Activated CD8-positive, alpha-beta memory T cell treated with anti-CD3 and anti-CD28 coated beads, Interleukin-2, amount 10 ng/mL, durations not matched to agents 7 days and 5 days (primary cell): Measurements from ENCODE around the gene S100A12. TPM values are rescaled to one million over a fixed set of nuclear protein-coding genes. Genes with fewer than 3 reads are reported as not detected.

Experiments
- ATAC-seq: fragments of 150-1000 bp; cut with Tn5 transposase; one replicate; pipeline ENCODE4 v1.10.0; 2021; ENCODE audit warnings: moderate library complexity
- CTCF ChIA-PET: fragments of 350-600 bp; sonication (Branson Sonifier 250); formaldehyde crosslinking; loops from one replicate; lab custom pipeline; 2021; ENCODE audit warnings: antibody characterized with exemption; lab: Charles Lee
- DNase-seq: peaks from one replicate; pipeline ENCODE4 v3.0.0-alpha.2; 2020
- H3K27ac Mint-ChIP-seq: one replicate; pipeline ENCODE4 v1.8.0; 2021; ENCODE audit warnings: mild to moderate bottlenecking, mixed read lengths
- H3K27me3 Mint-ChIP-seq: one replicate; pipeline ENCODE4 v1.8.0; 2021; ENCODE audit warnings: mixed read lengths
- H3K36me3 Mint-ChIP-seq: one replicate; pipeline ENCODE4 v1.8.0; 2021; ENCODE audit warnings: mild to moderate bottlenecking, mixed read lengths
- H3K4me1 Mint-ChIP-seq: one replicate; pipeline ENCODE4 v1.8.0; 2021; ENCODE audit warnings: mixed read lengths
- H3K4me3 Mint-ChIP-seq: one replicate; pipeline ENCODE4 v1.8.0; 2021; ENCODE audit warnings: mild to moderate bottlenecking, moderate library complexity, mixed read lengths
- H3K9me3 Mint-ChIP-seq: one replicate; pipeline ENCODE4 v1.8.0; 2022; ENCODE audit warnings: low read depth, mixed read lengths
- total RNA-seq, 2 experiments: library from RNA; stranded (reverse); gene quantifications; one replicate each; pipeline ENCODE4 v1.2.3, GENCODE V29; 2021

S100A12 gene
- total RNA-seq, 2 experiments from 2014 or later, result not detected

DNA sequence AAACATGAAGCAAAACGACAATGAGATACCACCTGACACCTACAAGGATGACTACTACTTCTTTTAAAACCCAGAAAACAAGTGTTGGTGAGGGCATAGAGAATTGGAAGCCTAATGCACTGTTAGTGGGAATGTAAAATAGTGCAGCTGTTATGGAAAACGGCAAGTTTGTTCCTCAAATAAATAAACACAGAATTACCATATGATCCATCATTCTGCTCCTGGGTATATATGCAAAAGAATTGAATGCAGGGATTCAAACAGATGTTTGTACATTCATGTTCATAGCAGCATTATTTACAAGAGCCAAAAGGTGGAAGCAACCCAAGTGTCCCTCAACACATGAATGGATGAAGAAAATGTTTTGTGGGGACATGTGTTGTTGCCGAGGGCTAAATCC, 16.8 kb upstream of the S100A12 start:
- Mint-ChIP-seq H3K4me1 (no peaks in the 10 kb centered on the region), H3K27ac (no peak overlapping the region), H3K36me3 (no peaks in the 10 kb centered on the region), H3K4me3 (no peak overlapping the region), H3K27me3 (peaks cover 12% of the 10 kb centered on the region), H3K9me3 (no peaks in the 10 kb centered on the region)
- DNase-seq (no peak), ATAC-seq (no peak)
- CTCF ChIA-PET, result interaction anchor here (1.1 kb wide), 1 partner anchor 102 kb away, joined by 3 read pairs; no protein-coding TSS in a partner anchor

GRCh38 chr1:153390938-153391710, 15.7 kb upstream of the S100A12 start, which contains the start of gene S100A8:
TSS of gene S100A8 (minus strand) at chr1:153391073. CDS start at chr1:153390535, 538 bp downstream.
- Mint-ChIP-seq H3K36me3 (no peaks in the 10 kb centered on the region), H3K27ac (no peak within 1 kb of the TSS), H3K4me1 (peaks cover 7% of the 10 kb centered on the region), H3K27me3 (peaks cover 12% of the 10 kb centered on the region), H3K4me3 (no peak within 1 kb of the TSS), H3K9me3 (no peaks in the 10 kb centered on the region)
- ATAC-seq (no peak), DNase-seq (no peak)
- CTCF ChIA-PET, result no interaction called here

- no peaks in the 10 kb centered on the region for H3K36me3 Mint-ChIP-seq
- H3K27ac Mint-ChIP-seq, result no peak overlapping the region
- no peak overlapping the region for H3K4me3 Mint-ChIP-seq
- DNase-seq, result no peak
- CTCF ChIA-PET, result no interaction called here
- H3K9me3 Mint-ChIP-seq, result no peaks in the 10 kb centered on the region
- peaks cover 12% of the 10 kb centered on the region for H3K27me3 Mint-ChIP-seq
- no peak for ATAC-seq
- peaks cover 10% of the 10 kb centered on the region for H3K4me1 Mint-ChIP-seq
These were observed 14.8 kb upstream of the S100A12 start for GRCh38 chr1:153389973-153390879.

DNA sequence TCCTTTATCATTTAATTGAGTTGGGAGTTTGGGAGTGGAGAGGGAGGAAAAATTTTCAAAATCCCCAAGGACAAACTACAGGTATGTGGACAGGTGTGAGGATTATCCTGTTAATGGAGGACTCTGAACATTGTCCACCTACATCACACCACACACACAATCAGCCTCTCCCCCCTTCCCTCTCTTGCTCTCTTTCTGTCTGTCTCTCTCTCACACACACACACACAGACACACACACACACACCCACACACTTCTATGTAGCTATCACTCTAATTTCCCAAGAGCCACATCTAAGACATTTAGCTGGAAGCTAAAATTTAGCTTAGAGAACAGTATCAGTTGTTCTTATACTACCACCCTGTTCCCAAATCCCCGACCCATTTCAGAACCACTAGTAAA, 14.0 kb upstream of the S100A12 start:
- DNase-seq (no peak), ATAC-seq (no peak)
- Mint-ChIP-seq H3K27me3 (peaks cover 18% of the 10 kb centered on the region), H3K4me3 (no peak overlapping the region), H3K4me1 (peaks cover 10% of the 10 kb centered on the region), H3K36me3 (no peaks in the 10 kb centered on the region), H3K27ac (no peak overlapping the region), H3K9me3 (no peaks in the 10 kb centered on the region)
- CTCF ChIA-PET, result no interaction called here

DNA sequence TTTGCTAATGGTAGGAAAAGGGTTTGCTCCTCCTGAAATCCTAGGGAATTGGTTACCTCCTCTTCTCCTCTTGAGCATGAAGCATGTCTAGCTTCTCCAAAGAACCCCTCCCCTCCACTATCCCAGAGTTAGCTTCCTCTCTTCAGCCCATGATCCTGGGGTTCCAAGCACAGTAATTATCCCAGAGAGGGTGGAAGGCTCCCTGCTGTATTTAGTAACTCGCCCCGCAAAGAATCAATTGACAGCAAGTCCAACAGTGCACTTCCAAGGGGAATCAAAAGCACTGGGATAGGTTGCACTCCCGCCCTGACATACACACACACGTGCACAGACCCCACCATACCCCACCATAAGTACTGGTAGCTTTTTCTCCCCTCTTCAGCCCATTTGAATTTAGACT, 12.4 kb upstream of the S100A12 start:
- Mint-ChIP-seq H3K27me3 (peaks cover 26% of the 10 kb centered on the region), H3K36me3 (no peaks in the 10 kb centered on the region), H3K4me3 (no peak overlapping the region), H3K9me3 (no peaks in the 10 kb centered on the region), H3K4me1 (peaks cover 10% of the 10 kb centered on the region), H3K27ac (no peak overlapping the region)
- ATAC-seq (no peak), DNase-seq (no peak)
- CTCF ChIA-PET, result interaction anchor here (1.0 kb wide), 1 partner anchor 15 kb away, joined by 3 read pairs; no protein-coding TSS in a partner anchor

DNA sequence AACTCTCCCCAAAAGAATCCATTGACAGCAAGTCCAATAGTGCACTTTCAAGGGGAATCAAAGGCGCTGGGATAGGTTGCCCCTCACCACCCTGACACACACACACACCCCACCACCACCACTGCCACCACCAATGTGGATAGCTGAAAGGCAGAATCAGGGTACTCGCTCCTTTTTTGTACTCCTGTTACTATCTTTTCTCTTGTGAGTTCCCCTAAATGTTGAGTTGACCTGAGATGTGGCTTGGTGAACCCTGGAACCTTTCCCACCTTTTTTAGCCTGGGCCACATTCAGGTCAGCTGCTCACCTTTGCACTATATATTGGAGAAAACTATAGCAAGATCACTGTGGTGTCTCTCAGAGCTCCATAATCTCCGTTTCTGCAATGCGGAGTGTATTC, 11.6 kb upstream of the S100A12 start:
- CTCF ChIA-PET, result interaction anchor here (1.0 kb wide), 1 partner anchor 14 kb away, joined by 3 read pairs; no protein-coding TSS in a partner anchor
- no peak overlapping the region for H3K4me3 Mint-ChIP-seq
- no peak for DNase-seq
- H3K27ac Mint-ChIP-seq, result no peak overlapping the region
- ATAC-seq, result no peak
- H3K36me3 Mint-ChIP-seq, result no peaks in the 10 kb centered on the region
- no peaks in the 10 kb centered on the region for H3K9me3 Mint-ChIP-seq
- peaks cover 10% of the 10 kb centered on the region for H3K4me1 Mint-ChIP-seq
- H3K27me3 Mint-ChIP-seq, result peaks cover 31% of the 10 kb centered on the region

- no peak for DNase-seq
- CTCF ChIA-PET, result no interaction called here
- Mint-ChIP-seq H3K36me3 (no peaks in the 10 kb centered on the region), H3K4me3 (no peak overlapping the region), H3K27me3 (peaks cover 35% of the 10 kb centered on the region), H3K4me1 (peaks cover 10% of the 10 kb centered on the region), H3K9me3 (no peaks in the 10 kb centered on the region), H3K27ac (no peak overlapping the region)
- ATAC-seq, result no peak
These were observed 11.1 kb upstream of the S100A12 start for GRCh38 chr1:153386500-153386901.

DNA sequence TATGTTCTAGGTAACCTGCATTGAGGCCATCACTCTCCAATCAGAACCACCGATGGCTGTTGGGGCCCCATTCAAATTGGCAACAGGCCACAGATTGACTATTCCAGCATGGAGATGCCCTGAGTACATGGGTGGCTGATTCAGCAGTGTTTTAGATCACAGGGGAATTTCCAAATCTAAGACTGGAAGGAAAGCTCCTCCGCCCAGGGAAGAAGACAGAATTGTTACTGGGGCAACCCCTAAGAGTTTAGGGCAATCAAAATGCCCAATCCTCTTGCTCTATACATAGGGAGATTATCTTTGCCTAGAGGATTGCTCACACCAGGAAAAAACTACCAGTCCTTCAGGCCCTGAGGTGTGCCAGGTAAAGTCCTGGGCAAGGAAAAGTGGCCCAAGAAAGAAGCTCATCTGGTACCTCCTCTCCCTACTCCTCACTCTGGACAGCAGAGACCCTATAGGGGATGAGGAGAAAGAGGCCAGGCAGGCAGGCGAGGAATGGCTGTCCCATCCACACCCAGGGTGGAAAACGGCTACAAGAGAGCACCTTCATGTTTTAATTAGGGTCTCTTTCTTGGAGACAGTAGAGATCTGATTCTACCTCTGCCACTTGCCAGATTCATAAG, 9.6 kb upstream of the S100A12 start:
- DNase-seq (no peak), ATAC-seq (no peak)
- no peak overlapping the region for H3K27ac Mint-ChIP-seq
- H3K36me3 Mint-ChIP-seq, result no peaks in the 10 kb centered on the region
- CTCF ChIA-PET, result no interaction called here
- H3K9me3 Mint-ChIP-seq, result no peaks in the 10 kb centered on the region
- H3K4me3 Mint-ChIP-seq, result no peak overlapping the region
- peaks cover 10% of the 10 kb centered on the region for H3K4me1 Mint-ChIP-seq
- peaks cover 40% of the 10 kb centered on the region for H3K27me3 Mint-ChIP-seq

DNA sequence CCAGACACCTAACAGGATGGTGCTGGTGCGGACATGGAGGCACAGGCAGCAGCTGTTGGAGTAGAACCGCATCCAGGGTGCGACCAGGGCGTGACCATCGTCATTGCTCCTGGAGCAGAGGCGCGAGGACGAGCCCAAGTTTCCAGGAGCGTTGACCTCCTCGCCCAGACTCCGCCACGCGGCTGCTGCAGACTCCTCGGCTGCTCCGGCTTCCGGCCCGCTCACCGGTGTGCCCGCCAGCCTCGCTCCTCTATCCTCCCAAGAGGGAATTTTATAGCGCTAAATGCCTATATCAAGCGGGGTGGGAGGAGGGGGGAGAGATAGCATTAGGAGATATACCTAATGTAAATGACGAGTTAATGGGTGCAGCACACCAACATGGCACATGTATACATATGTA, 5.3 kb upstream of the S100A12 start:
- DNase-seq, result no peak
- Mint-ChIP-seq H3K27ac (no peak overlapping the region), H3K27me3 (peaks cover 59% of the 10 kb centered on the region), H3K4me1 (no peaks in the 10 kb centered on the region), H3K4me3 (no peak overlapping the region), H3K9me3 (no peaks in the 10 kb centered on the region), H3K36me3 (no peaks in the 10 kb centered on the region)
- ATAC-seq, result no peak
- CTCF ChIA-PET, result no interaction called here

- Mint-ChIP-seq H3K27me3 (peaks cover 54% of the 10 kb centered on the region), H3K27ac (no peak overlapping the region), H3K4me3 (no peak overlapping the region), H3K36me3 (no peaks in the 10 kb centered on the region), H3K9me3 (no peaks in the 10 kb centered on the region), H3K4me1 (no peaks in the 10 kb centered on the region)
- ATAC-seq (no peak), DNase-seq (no peak)
- CTCF ChIA-PET, result interaction anchor here (1.3 kb wide), 1 partner anchor 115 kb away, joined by 4 read pairs; no protein-coding TSS in a partner anchor
These were observed 4.2 kb upstream of the S100A12 start for GRCh38 chr1:153379591-153379990.

DNA sequence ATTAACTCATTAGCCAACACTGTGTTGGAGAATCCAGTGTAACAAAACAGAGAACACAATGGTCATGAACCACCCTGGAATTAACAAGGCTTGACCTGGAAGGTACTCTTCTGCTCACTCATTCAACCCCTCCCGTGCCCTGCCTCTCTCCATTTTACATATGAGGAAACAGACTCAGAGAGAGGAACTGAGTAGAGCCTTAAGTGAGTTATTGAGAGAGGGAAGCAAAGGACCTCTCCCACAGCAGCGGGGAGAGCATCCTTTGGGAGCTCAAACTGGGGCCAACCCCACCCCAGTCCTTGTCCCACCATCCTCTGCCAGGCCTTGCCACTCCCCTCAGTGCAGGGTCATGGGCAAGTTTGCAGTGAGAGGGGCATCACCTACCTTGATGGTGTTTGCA, 1.4 kb downstream of the S100A12 start:
- no peak for ATAC-seq
- no peak for DNase-seq
- peaks cover 35% of the 10 kb centered on the region for H3K27me3 Mint-ChIP-seq

GRCh38 chr1:153372571-153372970, 2.9 kb downstream of the S100A12 start:
- Mint-ChIP-seq H3K4me1 (no peaks in the 10 kb centered on the region), H3K36me3 (no peaks in the 10 kb centered on the region), H3K4me3 (no peak overlapping the region), H3K27me3 (peaks cover 26% of the 10 kb centered on the region), H3K27ac (no peak overlapping the region), H3K9me3 (no peaks in the 10 kb centered on the region)
- ATAC-seq (no peak), DNase-seq (no peak)
- CTCF ChIA-PET, result interaction anchor here (1.2 to 1.3 kb wide), 2 partner anchors 15 to 17 kb away, joined by 3 to 4 read pairs; no protein-coding TSS in a partner anchor

More for the DNA sequence above, 1.4 kb downstream of the S100A12 start:
- Mint-ChIP-seq H3K9me3 (no peaks in the 10 kb centered on the region), H3K36me3 (no peaks in the 10 kb centered on the region), H3K4me3 (no peak overlapping the region), H3K4me1 (no peaks in the 10 kb centered on the region), H3K27ac (no peak overlapping the region)
- CTCF ChIA-PET, result no interaction called here

DNA sequence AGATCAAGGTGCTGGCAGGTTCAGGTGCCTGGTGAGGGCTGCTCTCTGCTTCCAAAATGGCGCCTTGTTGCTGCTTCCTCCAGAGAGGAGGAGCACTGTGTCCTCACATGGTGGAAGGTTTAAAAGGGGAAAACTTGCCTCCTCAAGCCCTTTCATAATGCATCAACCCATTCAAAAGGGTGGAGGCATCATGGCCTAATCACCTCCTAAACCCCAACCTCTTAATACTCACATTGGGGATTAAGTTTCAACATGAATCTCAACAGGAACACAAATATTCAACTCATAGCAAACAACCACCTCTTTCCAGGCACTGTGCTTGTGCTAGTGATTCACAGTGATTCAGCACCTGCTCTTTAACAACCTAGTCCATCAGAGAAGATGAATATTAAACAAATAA, 4.2 kb downstream of the S100A12 start:
- no peaks in the 10 kb centered on the region for H3K9me3 Mint-ChIP-seq
- CTCF ChIA-PET, result no interaction called here
- H3K27me3 Mint-ChIP-seq, result peaks cover 15% of the 10 kb centered on the region
- H3K4me3 Mint-ChIP-seq, result no peak overlapping the region
- no peaks in the 10 kb centered on the region for H3K36me3 Mint-ChIP-seq
- DNase-seq (no peak), ATAC-seq (no peak)
- H3K4me1 Mint-ChIP-seq, result no peaks in the 10 kb centered on the region
- H3K27ac Mint-ChIP-seq, result no peak overlapping the region
